HT-29 (cell line): ENCODE data around the gene GLYATL3. TPM values are rescaled to one million over a fixed set of nuclear protein-coding genes. Genes with fewer than 3 reads are reported as not detected.
"Not testable (repeated sequence)": the region's sequence is repeated elsewhere in the genome, so short reads cannot be mapped to it uniquely, and the experiment has no call there.

Experiments
- DNase-seq: peaks from one replicate; pipeline ENCODE4 v3.0.0-alpha.2; 2015; ENCODE audit warnings: low spot score
- total RNA-seq: library from RNA; depleted of rRNA; stranded (reverse); fragments of >200 nt; shearing (Covaris generic); gene quantifications from 2 replicates; pipeline ENCODE4 v1.2.3, GENCODE V29; 2014; rRNA removed

Gene GLYATL3
- not detected in 2 replicates for total RNA-seq

DNA sequence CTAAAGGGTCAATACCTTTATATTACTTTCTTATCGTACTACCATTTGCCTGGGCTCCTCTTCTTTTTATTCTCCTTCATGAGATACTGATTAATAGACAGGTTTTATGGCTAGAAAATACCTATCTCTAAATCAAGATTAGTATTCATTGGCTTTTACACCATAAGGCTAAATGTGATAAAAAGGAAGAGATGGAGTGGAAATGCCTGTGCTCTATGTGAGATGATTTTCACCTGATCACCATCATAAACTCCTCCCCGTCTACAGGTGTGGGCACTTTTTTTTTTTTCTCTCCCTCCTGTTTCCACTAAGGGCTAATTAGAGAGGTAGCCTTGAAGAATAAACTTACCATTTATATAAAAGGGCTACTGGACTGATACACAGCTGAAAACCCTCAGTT, at the start of gene GLYATL3:
TSS of gene GLYATL3 (plus strand) at position 301 of the 400 bp plus-strand sequence. CDS start 12,068 bp downstream, outside the sequence.
- DNase-seq, result no peak

- DNase-seq, result peak; percentile 20
These were observed 46.5 kb upstream of the GLYATL3 start for GRCh38 chr6:49453221-49453620.

DNA sequence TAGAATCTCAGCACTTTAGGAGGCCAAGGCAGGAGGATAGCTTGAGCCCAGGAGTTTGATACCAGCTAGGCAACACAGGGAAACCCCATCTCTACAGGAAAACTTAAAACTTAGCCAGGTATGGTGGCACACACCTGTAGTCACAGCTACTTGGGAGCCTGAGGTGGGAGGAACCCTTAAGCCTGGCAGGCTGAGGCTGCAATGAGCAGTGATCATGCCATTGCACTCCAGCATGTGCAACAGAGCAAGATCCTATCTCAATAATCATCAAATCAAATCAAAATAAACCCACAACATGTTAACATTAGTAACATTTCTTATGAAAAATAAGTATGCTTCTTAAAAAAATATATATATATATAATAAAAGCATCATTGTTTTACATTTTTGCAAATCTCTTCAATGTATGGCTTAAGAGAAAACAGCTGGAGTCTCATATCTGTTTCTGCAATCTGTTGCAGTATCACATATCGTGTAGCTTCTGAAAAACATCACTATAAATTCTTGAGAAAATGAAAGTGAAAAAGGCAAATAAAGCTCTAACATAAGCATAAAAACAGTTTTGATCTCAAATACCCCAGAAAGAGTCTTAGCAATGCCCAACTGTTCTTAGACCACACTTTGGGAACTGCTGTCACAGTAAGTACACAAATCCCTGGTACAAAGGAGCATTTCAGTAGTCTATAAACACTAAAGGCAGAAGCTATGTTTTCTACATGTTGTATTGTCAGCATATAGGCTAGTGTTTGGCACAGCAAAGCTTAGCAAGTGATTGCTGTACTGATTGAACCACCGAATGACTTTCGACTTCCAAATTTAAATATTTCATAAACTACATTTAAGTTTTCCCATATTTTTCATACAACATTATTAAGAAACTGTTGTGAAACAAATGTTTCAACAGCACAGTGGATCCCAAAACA, 44.7 kb upstream of the GLYATL3 start:
- no peak for DNase-seq

DNA sequence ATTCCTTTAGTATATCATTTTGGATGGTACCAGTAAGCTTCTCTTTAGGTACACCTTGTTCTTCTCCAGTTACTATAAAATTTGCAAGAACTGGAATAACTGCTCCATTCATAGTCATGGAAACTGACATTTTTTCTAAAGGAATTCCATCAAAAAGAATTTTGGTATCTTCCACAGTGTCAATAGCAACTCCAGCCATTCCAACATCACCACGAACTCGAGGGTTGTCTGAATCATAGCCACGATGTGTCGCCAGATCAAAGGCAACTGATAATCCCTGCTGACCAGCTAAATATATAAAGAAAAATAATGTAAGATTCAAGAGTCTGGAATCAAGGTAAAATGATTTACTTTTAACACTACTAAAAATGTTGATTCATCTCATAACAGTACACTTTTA, 42.0 kb upstream of the GLYATL3 start:
- DNase-seq, result no peak

GRCh38 chr6:49462071-49462470, 37.7 kb upstream of the GLYATL3 start:
- DNase-seq, result no peak

- DNase-seq, result no peak
These were observed 37.2 kb upstream of the GLYATL3 start for GRCh38 chr6:49462599-49462926.

DNA sequence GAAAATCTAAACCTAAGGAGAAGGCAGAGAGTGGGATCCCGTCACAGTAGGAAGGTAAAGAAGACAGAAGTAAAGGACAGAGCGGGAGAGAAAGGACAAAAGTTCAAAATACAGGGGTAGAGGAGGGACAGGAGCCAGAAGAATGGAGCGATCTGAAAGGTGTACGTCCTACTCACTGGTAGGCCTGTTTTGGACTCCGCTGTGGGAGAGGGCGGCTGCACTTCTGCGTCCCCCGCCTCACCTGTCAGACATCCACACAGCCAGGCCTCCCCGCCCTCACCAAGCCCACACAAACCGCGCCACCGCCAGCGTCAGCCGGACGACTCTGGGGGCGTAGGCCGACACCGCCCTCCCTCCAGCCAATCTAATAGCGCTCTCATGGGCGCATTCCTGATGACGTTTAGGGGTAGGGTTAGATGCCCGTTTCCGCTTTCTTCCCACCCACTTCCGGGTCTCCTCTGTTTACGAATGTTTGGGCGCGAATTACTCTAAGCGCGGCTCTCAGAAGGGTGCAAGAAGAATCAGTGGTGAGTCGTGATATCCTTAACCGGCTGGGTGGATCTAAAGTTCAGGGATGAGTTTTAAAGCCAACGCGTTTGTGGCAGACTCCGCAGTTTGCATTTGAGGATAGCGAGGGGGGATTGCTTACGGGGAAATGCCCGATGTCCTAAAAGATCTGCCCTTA, 36.7 kb upstream of the GLYATL3 start, which contains the start of the genes CENPQ and MMUT:
TSS of gene CENPQ (plus strand) at position 444 of the 685 bp plus-strand sequence. CDS start 6,807 bp downstream, outside the sequence.
TSS of gene MMUT (minus strand) at position 327 of the 685 bp plus-strand sequence. CDS start 3,787 bp downstream, outside the sequence.
- peak; percentile 97 for DNase-seq

DNA sequence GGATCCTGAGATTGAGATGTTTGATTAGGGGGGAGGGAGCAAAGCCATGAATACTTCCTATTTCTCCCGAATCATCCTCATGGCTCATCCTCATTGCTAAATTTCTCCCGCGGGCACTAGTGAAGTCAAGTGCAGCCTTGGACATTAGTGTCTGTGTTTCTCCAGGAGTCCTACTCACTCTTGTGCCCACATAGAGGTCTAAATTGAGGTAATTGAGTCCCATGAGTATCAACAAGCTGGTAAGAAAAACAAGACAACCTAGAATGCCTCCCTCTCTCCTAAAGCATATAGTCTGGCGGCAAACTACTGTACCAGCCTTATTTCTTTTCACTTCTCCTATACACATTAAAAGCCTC, 36.1 kb upstream of the GLYATL3 start:
- DNase-seq, result no peak

DNA sequence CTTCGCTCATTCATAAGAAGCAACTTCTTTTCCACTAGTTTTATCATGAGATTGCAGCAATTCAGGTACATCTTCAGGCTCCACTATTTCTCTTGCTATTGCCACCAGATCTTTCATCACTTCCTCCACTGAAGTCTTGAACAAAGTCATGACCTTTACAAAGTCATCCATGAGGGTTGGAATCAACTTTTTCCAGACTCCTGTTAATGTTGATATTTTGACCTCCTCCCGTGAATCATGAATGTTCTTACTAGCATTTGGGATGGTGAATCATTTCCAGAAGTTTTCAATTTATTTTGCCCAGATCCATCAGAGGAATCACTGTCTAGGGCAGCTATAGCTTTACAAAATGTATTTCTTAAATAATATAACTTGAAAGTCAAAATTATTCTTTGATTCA, 35.0 kb upstream of the GLYATL3 start:
- no peak for DNase-seq

DNA sequence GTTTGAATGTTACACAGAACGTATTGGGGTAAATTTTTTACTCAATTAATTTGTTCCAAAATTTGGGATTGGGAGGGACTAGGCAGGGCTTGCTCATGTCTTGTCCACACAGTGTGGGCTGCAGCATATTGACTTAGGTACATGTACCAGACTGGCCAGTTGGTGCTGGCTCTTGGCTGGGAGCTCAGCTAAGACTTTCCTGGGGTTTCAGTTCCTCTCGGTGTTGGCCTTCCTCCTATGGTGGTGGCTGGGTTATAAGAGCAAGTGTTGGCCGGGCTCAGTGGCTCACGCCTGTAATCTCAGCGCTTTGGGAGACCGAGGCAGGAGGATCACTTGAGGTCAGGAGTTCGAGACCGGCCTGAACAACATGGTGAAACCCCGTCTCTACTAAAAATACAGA, 31.7 kb upstream of the GLYATL3 start:
- no peak for DNase-seq

DNA sequence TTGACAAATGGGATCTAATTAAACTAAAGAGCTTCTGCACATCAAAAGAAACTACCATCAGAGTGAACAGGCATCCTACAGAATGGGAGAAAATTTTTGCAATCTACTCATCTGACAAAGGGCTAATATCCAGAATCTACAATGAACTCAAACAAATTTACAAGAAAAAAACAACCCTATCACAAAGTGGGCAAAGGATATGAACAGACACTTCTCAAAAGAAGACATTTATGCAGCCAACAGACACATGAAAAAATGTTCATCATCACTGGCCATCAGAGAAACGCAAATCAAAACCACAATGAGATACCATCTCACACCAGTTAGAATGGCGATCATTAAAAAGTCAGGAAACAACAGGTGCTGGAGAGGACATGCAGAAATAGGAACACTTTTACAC, 23.2 kb upstream of the GLYATL3 start:
- DNase-seq, result not testable (repeated sequence)

GRCh38 chr6:49479308-49479970, 20.3 kb upstream of the GLYATL3 start:
- no peak for DNase-seq

DNA sequence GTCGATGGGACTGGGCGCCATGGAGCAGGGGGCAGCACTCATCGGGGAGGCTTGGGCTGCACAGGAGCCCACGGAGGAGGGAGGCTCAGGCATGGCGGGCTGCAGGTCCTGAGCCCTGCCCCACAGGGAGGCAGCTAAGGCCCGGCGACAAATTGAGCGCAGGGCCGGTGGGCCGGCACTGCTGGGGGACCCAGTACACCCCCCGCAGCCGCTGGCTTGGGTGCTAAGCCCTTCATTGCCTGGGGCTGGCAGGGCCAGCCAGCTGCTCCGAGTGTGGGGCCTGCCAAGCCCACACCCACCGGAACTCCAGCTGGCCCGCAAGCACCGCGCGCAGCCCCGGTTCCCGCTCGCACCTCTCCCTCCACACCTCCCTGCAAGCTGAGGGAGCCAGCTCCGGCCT, 17.9 kb upstream of the GLYATL3 start:
- DNase-seq, result not testable (repeated sequence)

GRCh38 chr6:49483380-49483779, 16.3 kb upstream of the GLYATL3 start:
- not testable (repeated sequence) for DNase-seq

DNA sequence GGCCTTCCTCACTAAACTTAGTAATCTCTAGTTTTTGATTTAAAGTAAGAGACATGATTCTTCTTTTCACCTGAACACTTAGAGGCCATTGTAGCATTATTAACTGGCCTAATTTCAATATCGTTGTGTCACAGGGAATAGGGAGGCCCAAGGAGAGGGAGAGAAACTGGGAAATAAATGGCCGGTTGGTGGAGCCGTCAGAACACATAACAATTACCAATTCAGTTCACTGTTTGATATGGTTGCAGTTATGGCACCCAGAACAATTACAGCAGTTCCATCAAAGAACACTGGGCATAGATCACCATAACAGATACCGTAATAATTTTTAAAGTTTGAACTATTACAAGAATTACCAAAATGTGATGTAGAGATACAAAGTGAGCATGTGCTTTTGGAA, 9.1 kb upstream of the GLYATL3 start:
- DNase-seq, result no peak

DNA sequence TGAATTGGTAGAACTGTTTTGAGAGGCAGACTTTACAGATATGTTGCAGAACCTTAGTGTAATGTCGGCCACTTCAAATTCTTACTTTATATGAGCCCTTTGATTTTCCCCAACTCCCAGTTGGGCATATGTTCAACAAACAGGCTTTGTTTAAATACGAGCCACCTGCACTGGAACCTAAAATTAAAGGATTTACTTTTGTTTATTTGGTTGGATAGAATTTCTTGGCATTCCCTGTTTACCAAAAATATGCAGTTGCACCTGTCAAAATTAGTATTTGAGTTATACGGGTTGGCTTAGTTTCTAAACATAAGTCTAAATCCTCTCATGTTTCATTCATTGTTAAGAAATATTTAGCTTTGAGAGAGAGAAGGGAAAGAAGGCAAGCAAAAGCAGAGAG, 2.4 kb upstream of the GLYATL3 start:
- DNase-seq, result no peak

- no peak for DNase-seq
These were observed 597 bp upstream of the GLYATL3 start for GRCh38 chr6:49499126-49499525.

- DNase-seq, result no peak
These were observed 4.9 kb downstream of the GLYATL3 start for GRCh38 chr6:49504666-49505065.

DNA sequence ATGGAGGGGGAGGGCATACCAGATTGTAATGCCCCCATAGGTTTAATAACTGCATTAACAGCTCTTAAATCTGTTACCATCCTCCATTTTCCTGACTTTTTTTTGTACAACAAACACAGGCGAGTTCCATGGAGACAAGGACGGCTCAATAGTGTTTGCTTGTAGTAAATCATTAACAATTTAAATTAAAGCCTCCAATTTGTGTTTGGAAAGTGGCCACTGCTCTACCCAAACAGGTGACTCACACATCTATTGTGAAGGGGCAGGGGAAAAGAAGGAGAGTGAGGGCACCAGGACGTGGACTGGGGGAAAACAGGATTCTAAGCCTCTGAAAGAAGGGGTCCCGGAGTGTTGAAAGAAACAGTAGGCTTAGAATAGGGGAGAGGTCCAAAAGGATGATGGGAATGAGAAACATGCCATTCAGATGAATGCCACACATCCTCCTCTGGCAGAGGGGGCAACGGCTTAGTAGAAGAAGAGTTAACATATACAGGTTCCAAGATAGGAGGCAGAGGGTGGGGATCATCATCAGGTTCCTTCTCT, 6.9 kb downstream of the GLYATL3 start:
- peak; percentile 71 for DNase-seq

GRCh38 chr6:49509342-49509741, 9.6 kb downstream of the GLYATL3 start:
- no peak for DNase-seq

- no peak for DNase-seq
These were observed 13.6 kb downstream of the GLYATL3 start for GRCh38 chr6:49513153-49513989.
